Thyroid gland (tissue), 4 donors: ENCODE data around the gene ZBTB16.

ENCODE experiments used
- CTCF ChIP-seq, 6 experiments: fragments of 200-600 bp in 3 of 6; fragments of 450-650 bp in 3 of 6; sonication (generic) in 3 of 6; IDR thresholded peaks; one replicate each; pipeline ENCODE4 v1.5.1; 2016 to 2019; ENCODE audit warnings: antibody characterized with exemption in 6 of 6, mild to moderate bottlenecking in 2 of 6, inconsistent platforms in 1 of 6, moderate library complexity in 1 of 6
- POLR2A ChIP-seq, 2 donors: fragments of 450-650 bp; IDR thresholded peaks; one replicate each; pipeline ENCODE4 v1.6.1; 2017; ENCODE audit warnings: antibody characterized with exemption in 2 of 2, mild to moderate bottlenecking in 2 of 2, moderate library complexity in 1 of 2

GRCh38 chr11:114151631-114152030 lies 92.1 kb downstream of the ZBTB16 start:
- TF ChIP-seq CTCF (IDR thresholded peaks at IDR 0.05): no peak
- no peak for TF ChIP-seq POLR2A (IDR thresholded peaks at IDR 0.05)
